Neuronal stem cell (in vitro differentiated cells): ENCODE data around the gene C11orf52.
"Not testable (repeated sequence)": the region's sequence is repeated elsewhere in the genome, so short reads cannot be mapped to it uniquely, and the experiment has no call there.

Source experiments
- DNase-seq: peaks from one replicate; pipeline ENCODE4 v3.0.0-alpha.2; 2013; ENCODE audit warnings: low spot score
- H2AFZ ChIP-seq: one replicate; pipeline ENCODE4 v1.6.1; 2013; ENCODE audit warnings: mild to moderate bottlenecking, low read length, inconsistent platforms
- H2AK5ac ChIP-seq: 2 replicates; pipeline ENCODE4 v1.6.1; 2013; ENCODE audit warnings: low read depth, mild to moderate bottlenecking, inconsistent platforms, low read length, moderate library complexity, mixed read lengths
- H2BK120ac ChIP-seq: 2 replicates; pipeline ENCODE4 v1.6.1; 2013; ENCODE audit warnings: low read depth, mild to moderate bottlenecking, inconsistent platforms, low read length, moderate library complexity, mixed read lengths
- H2BK12ac ChIP-seq: one replicate; pipeline ENCODE4 v1.6.1; 2013; ENCODE audit warnings: low read length, inconsistent platforms
- H2BK15ac ChIP-seq: 2 replicates; pipeline ENCODE4 v1.6.1; 2013; ENCODE audit warnings: mild to moderate bottlenecking, low read length, inconsistent platforms, mixed read lengths
- H2BK5ac ChIP-seq: one replicate; pipeline ENCODE4 v1.6.1; 2013; ENCODE audit warnings: inconsistent platforms, mild to moderate bottlenecking, low read length, moderate library complexity
- H3K14ac ChIP-seq: one replicate; pipeline ENCODE4 v1.6.1; 2013; ENCODE audit warnings: low read length, inconsistent platforms
- H3K18ac ChIP-seq: 2 replicates; pipeline ENCODE4 v1.6.1; 2013; ENCODE audit warnings: low read length, inconsistent platforms
- H3K23ac ChIP-seq: 2 replicates; pipeline ENCODE4 v1.6.1; 2013; ENCODE audit warnings: low read depth, mild to moderate bottlenecking, mixed read lengths, low read length, inconsistent platforms; ENCODE audit not compliant: poor library complexity
- H3K27ac ChIP-seq: replicated peaks from 3 replicates; pipeline ENCODE4 v1.5.1; 2013; ENCODE audit warnings: low read length, inconsistent platforms
- H3K27me3 ChIP-seq, 3 experiments: 2 replicates each; pipeline ENCODE4 v1.6.1; 2013; ENCODE audit warnings: low read length in 3 of 3, mild to moderate bottlenecking in 2 of 3, inconsistent platforms in 1 of 3, low read depth in 1 of 3, mixed read lengths in 1 of 3, moderate library complexity in 1 of 3; ENCODE audit not compliant: control insufficient read depth in 3 of 3, insufficient read depth in 3 of 3
- H3K36me3 ChIP-seq, 2 donors: replicated peaks in 1 of 2; 2 replicates each; pipeline ENCODE4 v1.6.1; 2013; ENCODE audit warnings: low read length in 2 of 2; ENCODE audit not compliant: control insufficient read depth in 2 of 2, insufficient read depth in 2 of 2
- H3K4ac ChIP-seq: 2 replicates; pipeline ENCODE4 v1.6.1; 2013; ENCODE audit warnings: inconsistent platforms, mild to moderate bottlenecking, low read length, moderate library complexity
- H3K4me1 ChIP-seq, 2 donors: 1 replicate in 1 of 2; 2 replicates in 1 of 2; pipeline ENCODE4 v1.6.1; 2013; ENCODE audit warnings: low read length in 2 of 2, low read depth in 1 of 2; ENCODE audit not compliant: control insufficient read depth in 2 of 2, insufficient read depth in 1 of 2
- H3K4me2 ChIP-seq: one replicate; pipeline ENCODE4 v1.6.1; 2013; ENCODE audit warnings: mild to moderate bottlenecking, low read length, inconsistent platforms; ENCODE audit not compliant: insufficient read depth, poor library complexity, severe bottlenecking
- H3K4me3 ChIP-seq, 2 donors: 2 replicates each; pipeline ENCODE4 v1.5.1; 2013; ENCODE audit warnings: low read length in 2 of 2, mild to moderate bottlenecking in 2 of 2, inconsistent platforms in 1 of 2, moderate library complexity in 1 of 2
- H3K79me1 ChIP-seq: one replicate; pipeline ENCODE4 v1.6.1; 2013; ENCODE audit warnings: low read depth, mild to moderate bottlenecking, inconsistent platforms, low read length, moderate library complexity
- H3K9ac ChIP-seq: one replicate; pipeline ENCODE4 v1.6.1; 2013; ENCODE audit warnings: mild to moderate bottlenecking, low read depth, low read length, inconsistent platforms; ENCODE audit not compliant: poor library complexity
- H3K9me3 ChIP-seq, 2 donors: replicated peaks in 1 of 2; 2 replicates each; pipeline versions ENCODE3 to v1.6.1; 2013; ENCODE audit warnings: low read length in 2 of 2, mild to moderate bottlenecking in 2 of 2, inconsistent platforms in 1 of 2, low read depth in 1 of 2, mixed read lengths in 1 of 2, moderate library complexity in 1 of 2; ENCODE audit not compliant: control insufficient read depth in 2 of 2, insufficient read depth in 1 of 2
- H4K8ac ChIP-seq: one replicate; pipeline ENCODE4 v1.6.1; 2013; ENCODE audit warnings: low read depth, mild to moderate bottlenecking, inconsistent platforms, low read length, moderate library complexity
- H4K91ac ChIP-seq: one replicate; pipeline ENCODE4 v1.6.1; 2013; ENCODE audit warnings: low read length, low read depth, mild to moderate bottlenecking, inconsistent platforms; ENCODE audit not compliant: poor library complexity
- WGBS, 2 donors: extraction: QIAGEN DNeasy Blood & Tissue Kit; methylation state at CpG; one replicate each; pipeline ENCODE4 v1.1.7; 2013; ENCODE audit warnings: missing lambda C conversion rate in 2 of 2, mixed read lengths in 1 of 2; ENCODE audit not compliant: insufficient read length in 2 of 2, insufficient replicate concordance in 1 of 2; ENCODE audit errors: extremely low coverage in 2 of 2; 5-methylcytosine and 5-hydroxymethylcytosine counted together

The C11orf52 gene

DNA sequence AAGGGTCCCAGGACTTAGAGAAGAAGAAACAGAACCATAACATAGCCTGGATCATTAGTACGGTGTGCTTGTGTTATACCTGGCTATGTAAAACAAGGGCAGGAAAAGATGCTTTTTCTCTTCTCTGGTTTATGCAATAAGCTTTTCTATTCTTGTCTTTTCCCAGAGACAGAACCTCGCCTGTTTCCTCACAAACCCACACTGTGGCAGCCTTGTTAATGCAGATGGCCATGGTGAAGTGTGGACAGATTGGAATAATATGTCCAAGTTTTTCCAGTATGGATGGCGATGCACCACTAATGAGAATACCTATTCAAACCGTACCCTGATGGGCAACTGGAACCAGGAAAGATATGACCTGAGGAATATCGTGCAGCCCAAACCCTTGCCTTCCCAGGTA, 36.5 kb upstream of the C11orf52 start:
- Histone ChIP-seq H3K79me1 (no peaks in the 10 kb centered on the region), H3K4me1 (peaks cover 3 to 4% of the 10 kb centered on the region in 2 donors), H4K91ac (no peak overlapping the region), H3K9ac (no peak overlapping the region), H3K36me3 (peaks cover 0 to 2% of the 10 kb centered on the region in 2 donors), H3K27ac (no peak overlapping the region), H2BK15ac (no peak overlapping the region), H4K8ac (no peak overlapping the region), H2BK120ac (no peak overlapping the region), H3K27me3 (no peaks in the 10 kb centered on the region), H3K4me3 (no peak overlapping the region), H3K4me2 (no peak overlapping the region), H2BK5ac (no peak overlapping the region), H3K14ac (no peak overlapping the region), H3K23ac (no peak overlapping the region), H2AFZ (no peak overlapping the region), H2BK12ac (no peak overlapping the region), H3K18ac (no peak overlapping the region), H3K9me3 (no peaks in the 10 kb centered on the region), H3K4ac (no peak overlapping the region), H2AK5ac (no peak overlapping the region)
- WGBS, 2 donors = no CpG with 5 or more reads among the region's 5 CpGs
- no peak for DNase-seq

DNA sequence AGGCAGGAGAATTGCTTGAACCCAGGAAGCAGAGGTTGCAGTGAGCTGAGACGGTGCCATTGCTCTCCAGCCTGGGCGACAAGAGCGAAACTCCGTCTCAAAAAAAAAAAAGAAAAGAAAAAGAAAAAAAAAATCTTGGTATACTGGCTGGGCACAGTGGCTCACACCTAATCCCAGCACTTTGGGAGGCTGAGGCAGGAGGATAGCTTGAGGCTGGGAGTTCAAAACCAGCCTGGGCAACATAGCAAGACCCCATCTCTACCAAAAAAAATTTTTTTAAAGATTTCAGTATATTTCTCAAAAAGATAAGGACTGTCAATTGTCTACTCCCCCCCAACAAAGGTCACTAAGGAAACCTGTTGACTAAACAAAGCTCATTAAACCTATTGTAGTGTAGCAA, 33.7 kb upstream of the C11orf52 start:
- not testable (repeated sequence) for H2AFZ ChIP-seq, H3K79me1 ChIP-seq, H3K4me1 ChIP-seq, DNase-seq, H2BK5ac ChIP-seq, H3K36me3 ChIP-seq, H4K91ac ChIP-seq, H3K18ac ChIP-seq, H2BK12ac ChIP-seq, H3K9ac ChIP-seq, H3K4me2 ChIP-seq, H3K9me3 ChIP-seq, H2BK120ac ChIP-seq, H3K14ac ChIP-seq, H3K27ac ChIP-seq, H4K8ac ChIP-seq, H3K23ac ChIP-seq, H2BK15ac ChIP-seq, H3K27me3 ChIP-seq, H3K4me3 ChIP-seq, H3K4ac ChIP-seq, H2AK5ac ChIP-seq
- WGBS, 2 donors = no CpG with 5 or more reads among the region's 4 CpGs

DNA sequence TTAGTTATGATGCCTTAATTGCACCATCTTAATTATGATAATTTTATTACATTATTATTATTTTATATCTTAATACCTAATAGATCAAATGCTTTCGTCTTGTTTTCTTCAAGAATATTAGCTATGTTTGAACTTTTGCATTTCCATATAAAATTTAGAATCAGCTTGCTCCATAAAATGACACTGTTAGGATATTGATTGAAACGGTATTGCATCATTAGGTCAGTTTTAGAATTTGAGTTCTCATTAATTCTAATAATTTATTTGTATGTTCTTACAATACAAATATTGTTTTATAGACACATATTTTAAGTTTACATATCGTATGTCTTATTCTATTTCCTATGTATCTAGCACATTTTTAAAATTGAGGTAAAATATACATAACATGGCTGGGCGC, 32.7 kb upstream of the C11orf52 start:
- H2AK5ac ChIP-seq = no peak overlapping the region
- no peak overlapping the region for H3K27ac ChIP-seq
- H2BK12ac ChIP-seq = no peak overlapping the region
- H2BK5ac ChIP-seq = no peak overlapping the region
- H3K4ac ChIP-seq = no peak overlapping the region
- no peak overlapping the region for H3K4me3 ChIP-seq
- H3K4me2 ChIP-seq = no peak overlapping the region
- no peak overlapping the region for H3K9ac ChIP-seq
- no peaks in the 10 kb centered on the region for H3K79me1 ChIP-seq
- peaks cover 0 to 2% of the 10 kb centered on the region in 2 donors for H3K36me3 ChIP-seq
- H4K8ac ChIP-seq = no peak overlapping the region
- no peak for DNase-seq
- no peak overlapping the region for H2BK120ac ChIP-seq
- no peaks in the 10 kb centered on the region for H3K4me1 ChIP-seq
- no peaks in the 10 kb centered on the region for H3K9me3 ChIP-seq
- H3K14ac ChIP-seq = no peak overlapping the region
- no peak overlapping the region for H4K91ac ChIP-seq
- no peak overlapping the region for H3K23ac ChIP-seq
- no peak overlapping the region for H2AFZ ChIP-seq
- no peaks in the 10 kb centered on the region for H3K27me3 ChIP-seq
- H3K18ac ChIP-seq = no peak overlapping the region
- no CpG with 5 or more reads among the region's 4 CpGs for WGBS, 2 donors
- no peak overlapping the region for H2BK15ac ChIP-seq

DNA sequence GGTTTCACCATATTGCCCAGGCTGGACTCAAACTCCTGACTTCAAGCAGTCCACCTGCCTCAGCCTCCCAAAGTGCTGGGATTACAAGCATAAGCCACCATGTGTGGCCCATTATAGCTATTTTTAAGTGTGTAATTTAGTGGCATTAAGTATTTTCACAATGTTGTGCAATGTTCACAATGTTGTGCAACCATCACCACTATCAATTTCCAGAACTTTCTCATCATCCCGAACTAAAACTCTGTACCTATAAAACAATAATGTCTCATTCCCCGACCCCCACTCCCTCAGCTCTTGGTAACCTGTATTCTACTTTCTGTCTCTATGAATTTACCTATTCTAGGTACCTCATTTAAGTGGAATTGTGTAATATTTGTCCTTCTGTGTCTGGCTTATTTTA, 31.9 kb upstream of the C11orf52 start:
- Histone ChIP-seq H2AK5ac (no peak overlapping the region), H2BK15ac (no peak overlapping the region), H3K4me2 (no peak overlapping the region), H3K9me3 (no peaks in the 10 kb centered on the region), H2BK5ac (no peak overlapping the region), H4K91ac (no peak overlapping the region), H3K9ac (no peak overlapping the region), H3K27ac (no peak overlapping the region), H3K27me3 (no peaks in the 10 kb centered on the region), H3K23ac (no peak overlapping the region), H2BK12ac (no peak overlapping the region), H3K14ac (no peak overlapping the region), H2AFZ (no peak overlapping the region), H3K18ac (no peak overlapping the region), H3K4me3 (no peak overlapping the region), H3K4me1 (no peaks in the 10 kb centered on the region), H3K4ac (no peak overlapping the region), H4K8ac (no peak overlapping the region), H3K36me3 (peaks cover 0 to 2% of the 10 kb centered on the region in 2 donors), H3K79me1 (no peaks in the 10 kb centered on the region), H2BK120ac (no peak overlapping the region)
- no peak for DNase-seq
- WGBS, 2 donors = no CpG with 5 or more reads among the region's 2 CpGs
